ENCODE data around the gene POU2AF3.

DNA sequence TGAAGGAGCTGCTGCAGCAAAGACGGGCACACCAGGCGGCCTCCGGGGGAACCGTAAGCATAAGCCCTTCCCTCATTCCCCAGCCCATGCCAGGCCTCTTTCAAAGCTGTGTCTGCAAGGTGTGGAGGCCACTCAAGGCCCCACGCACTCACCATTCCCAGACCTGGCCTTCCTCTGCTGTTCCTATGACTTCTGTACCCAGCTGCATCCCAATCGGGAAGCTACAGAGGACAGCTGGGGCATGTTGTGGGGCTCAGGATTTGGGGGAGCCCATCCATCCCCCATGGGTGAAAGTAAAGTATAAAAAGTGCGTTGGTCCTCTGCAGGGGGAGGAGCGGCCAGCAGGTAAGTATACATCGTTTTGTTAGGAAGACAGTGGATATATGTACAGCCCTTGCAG is 2.2 kb downstream of the POU2AF3 start:
- TF ChIP-seq, protein P1, sequence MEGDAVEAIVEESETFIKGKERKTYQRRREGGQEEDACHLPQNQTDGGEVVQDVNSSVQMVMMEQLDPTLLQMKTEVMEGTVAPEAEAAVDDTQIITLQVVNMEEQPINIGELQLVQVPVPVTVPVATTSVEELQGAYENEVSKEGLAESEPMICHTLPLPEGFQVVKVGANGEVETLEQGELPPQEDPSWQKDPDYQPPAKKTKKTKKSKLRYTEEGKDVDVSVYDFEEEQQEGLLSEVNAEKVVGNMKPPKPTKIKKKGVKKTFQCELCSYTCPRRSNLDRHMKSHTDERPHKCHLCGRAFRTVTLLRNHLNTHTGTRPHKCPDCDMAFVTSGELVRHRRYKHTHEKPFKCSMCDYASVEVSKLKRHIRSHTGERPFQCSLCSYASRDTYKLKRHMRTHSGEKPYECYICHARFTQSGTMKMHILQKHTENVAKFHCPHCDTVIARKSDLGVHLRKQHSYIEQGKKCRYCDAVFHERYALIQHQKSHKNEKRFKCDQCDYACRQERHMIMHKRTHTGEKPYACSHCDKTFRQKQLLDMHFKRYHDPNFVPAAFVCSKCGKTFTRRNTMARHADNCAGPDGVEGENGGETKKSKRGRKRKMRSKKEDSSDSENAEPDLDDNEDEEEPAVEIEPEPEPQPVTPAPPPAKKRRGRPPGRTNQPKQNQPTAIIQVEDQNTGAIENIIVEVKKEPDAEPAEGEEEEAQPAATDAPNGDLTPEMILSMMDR (conservative IDR thresholded peaks at IDR 0.05) = no peak
- TF ChIP-seq ZFX (IDR thresholded peaks at IDR 0.05) = no peak
